Measurements from ENCODE around the gene RFX7. TPM values are rescaled to one million over a fixed set of nuclear protein-coding genes. Genes with fewer than 3 reads are reported as not detected.

RFX7 gene
- total RNA-seq, 1 experiment from 2014 or later: 34.4 TPM

DNA sequence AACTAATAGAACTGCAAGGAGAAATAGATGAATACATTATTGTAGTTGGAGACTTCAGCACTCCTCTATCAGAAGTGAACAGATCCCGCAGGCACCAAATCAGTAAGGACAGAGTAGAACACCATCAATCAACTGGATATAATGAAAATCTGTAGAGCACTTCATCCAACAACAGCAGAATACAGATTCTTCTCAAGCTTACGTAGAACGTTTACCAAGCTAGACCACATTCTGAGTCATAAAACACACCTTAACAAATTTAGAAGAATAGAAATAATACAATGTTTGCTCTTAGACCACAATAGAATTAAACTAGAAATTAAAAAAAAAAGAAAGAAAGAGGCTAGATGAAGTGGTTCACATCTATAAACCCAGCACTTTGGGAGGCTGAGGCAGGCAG lies 179.5 kb downstream of the RFX7 start:
- Histone ChIP-seq H3K4me3 (ENCODE audit: low read depth, low read length, poor library complexity, severe bottlenecking) (no peak overlapping the region), H3K36me3 (ENCODE audit: insufficient read depth, low read length, poor library complexity, severe bottlenecking) (no peaks in the 10 kb centered on the region), H3K27ac (ENCODE audit: low read depth, low read length, poor library complexity, severe bottlenecking) (no peak overlapping the region), H3K4me1 (ENCODE audit: insufficient read depth, low read length, poor library complexity, severe bottlenecking) (no peaks in the 10 kb centered on the region), H3K27me3 (replicated peaks; ENCODE audit: insufficient read depth, low read depth, low read length, poor library complexity) (no peaks in the 10 kb centered on the region), H3K9me3 (ENCODE audit: low read depth, low read length, poor library complexity, severe bottlenecking) (no peaks in the 10 kb centered on the region)
- POLR2A ChIA-PET (ENCODE audit: low non-redundant PET): interaction anchor here (0.7 kb wide), 1 partner anchor 21 kb away, joined by 6 read pairs; no protein-coding TSS in a partner anchor
- DNase-seq (ENCODE audit: low spot score): no peak
- CTCF ChIA-PET: no interaction called here
- no TSS peak for BruUV-seq (replicated peaks)
- TF ChIP-seq, protein P1, sequence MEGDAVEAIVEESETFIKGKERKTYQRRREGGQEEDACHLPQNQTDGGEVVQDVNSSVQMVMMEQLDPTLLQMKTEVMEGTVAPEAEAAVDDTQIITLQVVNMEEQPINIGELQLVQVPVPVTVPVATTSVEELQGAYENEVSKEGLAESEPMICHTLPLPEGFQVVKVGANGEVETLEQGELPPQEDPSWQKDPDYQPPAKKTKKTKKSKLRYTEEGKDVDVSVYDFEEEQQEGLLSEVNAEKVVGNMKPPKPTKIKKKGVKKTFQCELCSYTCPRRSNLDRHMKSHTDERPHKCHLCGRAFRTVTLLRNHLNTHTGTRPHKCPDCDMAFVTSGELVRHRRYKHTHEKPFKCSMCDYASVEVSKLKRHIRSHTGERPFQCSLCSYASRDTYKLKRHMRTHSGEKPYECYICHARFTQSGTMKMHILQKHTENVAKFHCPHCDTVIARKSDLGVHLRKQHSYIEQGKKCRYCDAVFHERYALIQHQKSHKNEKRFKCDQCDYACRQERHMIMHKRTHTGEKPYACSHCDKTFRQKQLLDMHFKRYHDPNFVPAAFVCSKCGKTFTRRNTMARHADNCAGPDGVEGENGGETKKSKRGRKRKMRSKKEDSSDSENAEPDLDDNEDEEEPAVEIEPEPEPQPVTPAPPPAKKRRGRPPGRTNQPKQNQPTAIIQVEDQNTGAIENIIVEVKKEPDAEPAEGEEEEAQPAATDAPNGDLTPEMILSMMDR (conservative IDR thresholded peaks at IDR 0.05; ENCODE audit: low read depth, low read length): no peak
- intact Hi-C loops (cut with micrococcal nuclease; ENCODE audit: unreplicated experiment): no loop called here

DNA sequence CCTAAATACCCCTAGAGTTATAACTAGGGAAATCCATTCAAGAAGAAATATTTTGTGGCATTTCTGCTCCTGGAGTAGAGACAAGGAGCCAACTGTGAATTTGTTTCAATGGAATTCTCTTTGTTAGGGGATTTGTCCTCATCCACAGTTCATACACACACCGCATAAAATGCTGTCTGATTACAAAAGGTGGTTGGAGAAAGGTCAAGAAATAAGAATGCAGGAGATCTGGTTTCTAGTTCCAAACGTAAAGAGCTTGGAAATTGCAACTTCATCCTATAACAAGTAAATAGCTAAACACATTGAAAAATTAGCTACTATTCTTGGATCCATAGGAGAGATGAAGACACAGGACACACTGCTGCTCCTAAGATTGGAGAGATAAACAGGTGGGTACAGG lies 184.0 kb downstream of the RFX7 start:
- no peak for DNase-seq (ENCODE audit: low spot score)
- CTCF ChIA-PET: no interaction called here
- intact Hi-C loops (cut with micrococcal nuclease; ENCODE audit: unreplicated experiment): no loop called here
- no TSS peak for BruUV-seq (replicated peaks)
- Histone ChIP-seq H3K27me3 (replicated peaks; ENCODE audit: insufficient read depth, low read depth, low read length, poor library complexity) (no peaks in the 10 kb centered on the region), H3K36me3 (ENCODE audit: insufficient read depth, low read length, poor library complexity, severe bottlenecking) (no peaks in the 10 kb centered on the region), H3K9me3 (ENCODE audit: low read depth, low read length, poor library complexity, severe bottlenecking) (no peaks in the 10 kb centered on the region), H3K27ac (ENCODE audit: low read depth, low read length, poor library complexity, severe bottlenecking) (no peak overlapping the region), H3K4me3 (ENCODE audit: low read depth, low read length, poor library complexity, severe bottlenecking) (no peak overlapping the region), H3K4me1 (ENCODE audit: insufficient read depth, low read length, poor library complexity, severe bottlenecking) (no peaks in the 10 kb centered on the region)
- no peak for TF ChIP-seq EZH2 (IDR thresholded peaks at IDR 0.05; ENCODE audit: borderline replicate concordance, low read depth, low read length, poor library complexity, severe bottlenecking)
- TF ChIP-seq, protein P1 (conservative IDR thresholded peaks at IDR 0.05; ENCODE audit: low read depth, low read length): no peak
- POLR2A ChIA-PET (ENCODE audit: low non-redundant PET): no interaction called here

DNA sequence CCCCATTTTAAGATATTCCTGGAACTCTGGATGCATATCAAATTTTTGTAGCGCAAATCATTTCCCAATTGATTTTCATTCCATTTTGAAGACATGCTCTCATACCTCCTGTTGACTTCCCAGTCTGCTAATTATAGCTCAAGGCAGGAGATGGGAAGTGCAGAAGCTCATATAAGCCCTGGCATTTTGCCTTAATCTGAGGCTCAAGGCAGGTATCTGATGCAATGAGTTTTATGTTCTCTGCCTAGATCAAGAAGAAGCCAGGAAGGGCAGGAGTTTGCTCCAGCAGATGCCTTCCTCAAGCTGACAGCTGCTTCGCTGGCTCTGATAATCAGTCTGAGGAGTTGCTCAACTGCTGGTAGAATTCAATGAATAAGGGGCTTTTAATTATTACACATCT lies 184.7 kb downstream of the RFX7 start:
- Histone ChIP-seq H3K27me3 (replicated peaks; ENCODE audit: insufficient read depth, low read depth, low read length, poor library complexity) (no peaks in the 10 kb centered on the region), H3K4me3 (ENCODE audit: low read depth, low read length, poor library complexity, severe bottlenecking) (no peak overlapping the region), H3K27ac (ENCODE audit: low read depth, low read length, poor library complexity, severe bottlenecking) (no peak overlapping the region), H3K36me3 (ENCODE audit: insufficient read depth, low read length, poor library complexity, severe bottlenecking) (no peaks in the 10 kb centered on the region), H3K4me1 (ENCODE audit: insufficient read depth, low read length, poor library complexity, severe bottlenecking) (no peaks in the 10 kb centered on the region), H3K9me3 (ENCODE audit: low read depth, low read length, poor library complexity, severe bottlenecking) (no peaks in the 10 kb centered on the region)
- TF ChIP-seq, protein P1 (conservative IDR thresholded peaks at IDR 0.05; ENCODE audit: low read depth, low read length): no peak
- TF ChIP-seq EZH2 (IDR thresholded peaks at IDR 0.05; ENCODE audit: borderline replicate concordance, low read depth, low read length, poor library complexity, severe bottlenecking): no peak
- intact Hi-C loops (cut with micrococcal nuclease; ENCODE audit: unreplicated experiment): no loop called here
- POLR2A ChIA-PET (ENCODE audit: low non-redundant PET): no interaction called here
- no peak for DNase-seq (ENCODE audit: low spot score)
- CTCF ChIA-PET: no interaction called here
- BruUV-seq (replicated peaks): no TSS peak
